GM12872 (cell line): ENCODE measurements around the gene MRPL43.

Experiments used
- CTCF ChIP-seq: IDR thresholded peaks from 3 replicates; pipeline ENCODE4 v1.5.1; 2011; ENCODE audit warnings: low read depth, mild to moderate bottlenecking, low read length, moderate library complexity; ENCODE audit not compliant: insufficient read depth

The MRPL43 gene

GRCh38 chr10:100939763-100940344 lies 47.4 kb downstream of the MRPL43 start:
- no peak for TF ChIP-seq CTCF
